GM23248 (cell line): ENCODE measurements around the gene CREB1.

Source experiments
- EZH2 ChIP-seq: fragments of 200-600 bp; sonication (generic); IDR thresholded peaks from 2 replicates; pipeline ENCODE4 v1.6.1; 2018; ENCODE audit warnings: antibody characterized with exemption, mild to moderate bottlenecking; ENCODE audit not compliant: insufficient read depth, poor library complexity, severe bottlenecking
- EZH2phosphoT487 ChIP-seq: fragments of 200-600 bp; sonication (generic); IDR thresholded peaks from 2 replicates; pipeline ENCODE4 v1.6.1; 2018; ENCODE audit warnings: antibody characterized with exemption, moderate library complexity, mild to moderate bottlenecking, low read depth; ENCODE audit not compliant: insufficient read depth

DNA sequence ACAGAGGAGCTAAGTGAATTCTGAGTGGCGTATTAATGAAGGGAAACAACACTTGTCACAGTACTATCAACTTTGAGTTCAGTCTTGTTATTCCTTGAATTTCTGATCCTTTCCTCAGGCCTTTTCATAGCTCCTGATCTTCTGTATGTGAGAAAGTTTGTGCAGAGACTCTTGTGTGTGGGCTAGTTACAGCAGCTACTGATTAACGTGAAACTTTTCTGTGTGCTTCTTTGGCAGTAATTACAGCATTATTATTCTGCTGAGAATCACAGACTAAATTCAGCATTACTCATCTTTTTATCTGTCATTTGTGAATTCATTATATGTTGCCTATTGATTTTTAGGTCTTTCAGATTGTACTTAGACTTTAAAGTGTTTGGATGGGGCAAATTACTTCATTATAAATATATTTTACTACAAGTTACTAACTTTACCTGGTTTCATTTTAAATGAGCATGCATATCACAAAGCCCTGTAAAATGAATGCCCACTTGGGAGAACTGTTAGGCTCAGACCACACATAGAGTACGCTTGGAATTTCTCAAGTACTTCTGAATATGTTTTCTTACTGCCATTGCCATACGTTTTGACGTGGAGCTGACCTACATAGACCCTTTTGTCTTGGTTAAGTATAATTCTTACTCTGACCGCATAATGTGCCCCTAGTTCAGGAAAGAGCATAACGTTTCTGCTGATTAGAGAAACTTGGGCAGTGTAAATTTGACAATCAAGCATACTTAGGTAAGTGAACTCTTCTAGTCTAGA is 36.2 kb downstream of the CREB1 start:
- TF ChIP-seq EZH2 (no peak), EZH2phosphoT487 (no peak)
